GM06990 (cell line): ENCODE measurements around the gene MAFG.

Experiments used
- DNase-seq: peaks from one replicate; pipeline ENCODE4 v3.0.0-alpha.2; 2011; ENCODE audit not compliant: insufficient read length; ENCODE audit errors: extremely low read depth
- H3K27me3 ChIP-seq: replicated peaks from 2 replicates; pipeline ENCODE4 v1.6.0; 2011; ENCODE audit warnings: low read length; ENCODE audit not compliant: control insufficient read depth, insufficient read depth
- H3K36me3 ChIP-seq: 2 replicates; pipeline ENCODE4 v1.5.1; 2011; ENCODE audit warnings: low read length; ENCODE audit not compliant: control insufficient read depth, insufficient read depth
- H3K4me3 ChIP-seq: replicated peaks from 2 replicates; pipeline ENCODE4 v1.5.1; 2011; ENCODE audit warnings: low read depth, mild to moderate bottlenecking, control low read depth, low read length
- CTCF ChIP-seq: IDR thresholded peaks from 2 replicates; pipeline ENCODE4 v1.5.1; 2011; ENCODE audit warnings: low read length, control low read depth, mild to moderate bottlenecking, inconsistent platforms; ENCODE audit not compliant: insufficient read depth, poor library complexity, severe bottlenecking

Gene MAFG

GRCh38 chr17:81885454-81885853, 42.1 kb downstream of the MAFG start:
- H3K27me3 ChIP-seq = no peaks in the 10 kb centered on the region
- no peak for DNase-seq
- no peak overlapping the region for H3K4me3 ChIP-seq
- H3K36me3 ChIP-seq = peaks cover 45% of the 10 kb centered on the region
- TF ChIP-seq CTCF = no peak

DNA sequence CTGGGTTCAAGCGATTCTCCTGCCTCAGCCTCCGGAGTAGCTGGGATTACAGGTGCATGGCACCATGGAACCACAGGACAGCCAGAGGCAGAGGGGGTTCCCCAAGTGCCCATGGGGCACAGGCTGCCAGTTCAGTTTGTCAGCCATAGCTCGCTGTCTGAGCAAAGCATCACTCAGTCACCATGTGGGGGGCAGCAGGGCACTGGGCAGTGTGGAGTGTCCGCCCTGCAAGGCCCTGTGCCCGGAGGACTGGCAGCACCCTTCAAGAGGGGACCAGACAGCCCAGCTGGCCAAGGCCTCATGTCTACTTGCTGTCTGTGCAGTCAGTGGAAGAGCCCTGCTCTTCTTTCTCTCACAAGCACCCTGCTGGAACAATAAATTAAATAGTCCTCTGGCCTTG, 42.6 kb downstream of the MAFG start:
- DNase-seq = no peak
- no peak for TF ChIP-seq CTCF
- Histone ChIP-seq H3K4me3 (no peak overlapping the region), H3K36me3 (peaks cover 45% of the 10 kb centered on the region), H3K27me3 (no peaks in the 10 kb centered on the region)

GRCh38 chr17:81884520-81884919, 43.0 kb downstream of the MAFG start:
- DNase-seq = no peak
- no peak overlapping the region for H3K4me3 ChIP-seq
- H3K36me3 ChIP-seq = peaks cover 42% of the 10 kb centered on the region
- no peak for TF ChIP-seq CTCF
- H3K27me3 ChIP-seq = no peaks in the 10 kb centered on the region

GRCh38 chr17:81879121-81879520, 48.4 kb downstream of the MAFG start:
- Histone ChIP-seq H3K27me3 (no peaks in the 10 kb centered on the region), H3K4me3 (no peak overlapping the region), H3K36me3 (peaks cover 5% of the 10 kb centered on the region)
- TF ChIP-seq CTCF = no peak
- no peak for DNase-seq

GRCh38 chr17:81878294-81878693, 49.2 kb downstream of the MAFG start:
- peaks cover 5% of the 10 kb centered on the region for H3K36me3 ChIP-seq
- no peaks in the 10 kb centered on the region for H3K27me3 ChIP-seq
- DNase-seq = no peak
- TF ChIP-seq CTCF = no peak
- no peak overlapping the region for H3K4me3 ChIP-seq

DNA sequence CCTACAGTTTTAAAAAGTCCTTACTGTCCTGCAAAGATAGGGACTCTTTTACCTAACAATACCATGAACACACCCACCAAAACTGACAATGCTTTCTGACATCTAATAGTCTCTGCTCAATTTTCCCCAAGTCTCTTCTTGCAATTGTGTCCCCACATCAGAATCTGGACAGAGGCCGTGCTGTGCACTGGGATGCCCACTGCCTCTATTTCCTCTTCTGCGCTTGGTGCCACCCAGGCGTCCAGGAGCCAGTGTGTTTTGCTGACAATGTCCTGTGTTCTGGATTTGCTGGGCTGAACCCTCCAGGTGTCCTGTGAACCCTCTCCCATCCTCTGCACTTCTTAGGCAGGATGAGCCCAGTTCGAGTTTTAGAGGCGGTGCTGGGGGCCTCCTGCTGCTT, 50.0 kb downstream of the MAFG start:
- Histone ChIP-seq H3K4me3 (no peak overlapping the region), H3K36me3 (peaks cover 5% of the 10 kb centered on the region), H3K27me3 (no peaks in the 10 kb centered on the region)
- TF ChIP-seq CTCF = no peak
- no peak for DNase-seq
